OCI-LY7 (cell line): ENCODE results near the gene TMEM50A.
"Not testable (repeated sequence)": the region's sequence is repeated elsewhere in the genome, so short reads cannot be mapped to it uniquely, and the experiment has no call there.

Experiments used
- CTCF ChIP-seq: fragments of 200-600 bp; sonication (generic); conservative IDR thresholded peaks from 2 replicates; pipeline ENCODE4 v1.5.1; 2014; ENCODE audit warnings: mild to moderate bottlenecking, antibody characterized with exemption, low read length, moderate library complexity, mixed read lengths
- EZH2phosphoT487 ChIP-seq: fragments of 200-600 bp; sonication (generic); IDR thresholded peaks from 2 replicates; pipeline ENCODE4 v1.6.1; 2018; ENCODE audit warnings: low read depth, borderline replicate concordance, mild to moderate bottlenecking, mixed run types, antibody characterized with exemption, low read length, moderate library complexity, mixed read lengths

GRCh38 chr1:25337483-25338187 lies 499 bp upstream of the TMEM50A start:
- TF ChIP-seq CTCF, EZH2phosphoT487: not testable (repeated sequence)
